Gastrocnemius medialis (tissue), 4 donors: ENCODE measurements around the gene REN.

Experiments
- POLR2A ChIP-seq, 2 donors: fragments of 450-650 bp; IDR thresholded peaks; one replicate each; pipeline ENCODE4 v1.6.1; 2017; ENCODE audit warnings: antibody characterized with exemption in 2 of 2, mild to moderate bottlenecking in 2 of 2, moderate library complexity in 2 of 2
- TF ChIP-seq, protein P1 (sequence below), 5 experiments: fragments of 450-650 bp in 3 of 5; fragments of 200-600 bp in 2 of 5; sonication (generic) in 2 of 5; IDR thresholded peaks in 4 of 5; conservative IDR thresholded peaks in 1 of 5; 1 replicate in 4 of 5; 2 replicates in 1 of 5; pipeline ENCODE4 v1.5.1; 2016 to 2019; ENCODE audit warnings: antibody characterized with exemption in 5 of 5, mild to moderate bottlenecking in 3 of 5, moderate library complexity in 3 of 5

DNA sequence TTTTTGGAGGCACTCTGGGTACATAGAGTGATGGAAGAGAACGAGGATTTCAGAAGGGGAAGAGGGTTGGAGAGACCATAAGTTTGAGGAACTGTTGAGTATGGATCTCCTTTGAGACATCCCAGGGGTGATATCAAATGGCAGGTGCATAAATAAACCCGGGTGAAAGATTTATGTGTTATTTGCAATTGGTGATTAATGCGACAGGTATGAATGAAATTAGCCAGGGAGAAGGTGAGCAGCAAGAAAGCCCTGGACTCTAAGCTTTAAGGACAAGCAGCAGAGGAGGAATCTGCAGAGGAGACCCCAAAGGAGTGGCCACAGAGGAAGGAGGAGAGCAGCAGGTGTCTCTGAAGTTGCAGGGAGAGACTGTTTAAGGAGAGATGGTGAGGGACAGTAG is 8.8 kb upstream of the REN start:
- TF ChIP-seq, protein P1, sequence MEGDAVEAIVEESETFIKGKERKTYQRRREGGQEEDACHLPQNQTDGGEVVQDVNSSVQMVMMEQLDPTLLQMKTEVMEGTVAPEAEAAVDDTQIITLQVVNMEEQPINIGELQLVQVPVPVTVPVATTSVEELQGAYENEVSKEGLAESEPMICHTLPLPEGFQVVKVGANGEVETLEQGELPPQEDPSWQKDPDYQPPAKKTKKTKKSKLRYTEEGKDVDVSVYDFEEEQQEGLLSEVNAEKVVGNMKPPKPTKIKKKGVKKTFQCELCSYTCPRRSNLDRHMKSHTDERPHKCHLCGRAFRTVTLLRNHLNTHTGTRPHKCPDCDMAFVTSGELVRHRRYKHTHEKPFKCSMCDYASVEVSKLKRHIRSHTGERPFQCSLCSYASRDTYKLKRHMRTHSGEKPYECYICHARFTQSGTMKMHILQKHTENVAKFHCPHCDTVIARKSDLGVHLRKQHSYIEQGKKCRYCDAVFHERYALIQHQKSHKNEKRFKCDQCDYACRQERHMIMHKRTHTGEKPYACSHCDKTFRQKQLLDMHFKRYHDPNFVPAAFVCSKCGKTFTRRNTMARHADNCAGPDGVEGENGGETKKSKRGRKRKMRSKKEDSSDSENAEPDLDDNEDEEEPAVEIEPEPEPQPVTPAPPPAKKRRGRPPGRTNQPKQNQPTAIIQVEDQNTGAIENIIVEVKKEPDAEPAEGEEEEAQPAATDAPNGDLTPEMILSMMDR (IDR thresholded peaks at IDR 0.05 in 4 of 5, conservative IDR thresholded peaks at IDR 0.05 in 1 of 5): no peak
- TF ChIP-seq POLR2A (IDR thresholded peaks at IDR 0.05): no peak
